ENCODE results near the gene TBRG4. TPM values are rescaled to one million over a fixed set of nuclear protein-coding genes. Genes with fewer than 3 reads are reported as not detected.

The TBRG4 gene
- polyA plus RNA-seq (52.8 and 75.3 TPM in 2 replicates), polyA minus RNA-seq (36.2 and 49.7 TPM in 2 replicates)

DNA sequence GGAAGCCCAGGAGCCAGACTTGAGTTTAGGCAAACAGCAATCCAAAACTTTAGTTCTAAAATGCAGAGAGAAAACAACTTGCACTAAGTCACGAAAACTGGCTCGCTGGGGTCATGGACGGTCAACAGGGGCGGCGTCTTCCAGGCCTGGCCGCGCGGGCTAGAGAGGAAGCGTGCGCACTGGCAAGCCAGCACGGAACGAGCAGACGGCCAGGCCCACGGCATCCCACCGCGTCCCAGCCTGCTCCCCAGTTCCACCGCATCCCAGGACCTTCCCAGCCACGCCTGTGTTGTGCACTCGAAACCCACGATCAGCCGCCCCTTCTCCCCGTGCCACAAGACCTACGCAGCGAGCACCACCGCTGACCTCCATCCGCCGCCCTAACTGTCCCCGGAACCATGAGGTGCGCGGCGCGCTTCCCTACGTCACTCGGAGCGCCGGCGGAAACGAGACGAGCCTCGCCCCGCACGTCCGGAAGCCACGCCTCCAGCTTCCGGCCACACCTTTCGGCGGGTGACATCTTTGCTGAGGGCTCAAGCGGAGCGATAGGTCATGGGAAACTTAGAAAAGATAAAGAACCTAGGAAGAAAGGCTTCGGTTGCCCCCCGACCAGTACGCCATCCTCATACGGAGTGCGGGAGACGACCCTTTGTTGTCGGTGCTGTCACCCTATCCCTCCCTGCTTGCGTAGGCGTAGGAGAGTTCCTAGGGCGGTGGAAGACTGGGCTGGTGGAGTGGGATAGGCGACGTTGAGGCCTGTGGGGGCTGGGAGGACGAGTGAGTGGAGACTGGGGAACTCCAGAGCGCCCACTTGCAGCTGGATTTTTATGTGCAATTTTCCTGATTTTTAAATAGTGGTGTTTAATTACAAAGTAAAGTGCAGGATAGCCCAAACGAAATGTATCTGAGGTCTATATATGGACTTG lies at the start of gene TBRG4:
Gene TBRG4 (minus strand): TSS at position 400 of the 926 bp plus-strand sequence. CDS start 2,460 bp downstream, outside the sequence.
- Histone ChIP-seq H3K9ac (ENCODE audit: low read length) (peak within 1 kb of the TSS; percentile 76), H3K9me2 (ENCODE audit: insufficient read depth, low read length) (no peaks in the 10 kb centered on the region), H3K4me2 (ENCODE audit: low read length) (peak within 1 kb of the TSS; percentile 70), H3F3A (ENCODE audit: insufficient read depth, low read length, poor library complexity, severe bottlenecking) (no peaks in the 10 kb centered on the region), H4K20me1 (ENCODE audit: insufficient read depth) (no peaks in the 10 kb centered on the region), H2AFZ (ENCODE audit: low read depth, low read length) (peak within 1 kb of the TSS; percentile 46), H3K36me3 (ENCODE audit: insufficient read depth, low read length) (peaks cover 7% of the 10 kb centered on the region), H3K9me3 (ENCODE audit: low read length) (no peaks in the 10 kb centered on the region), H3K27me3 (ENCODE audit: insufficient read depth, low read depth, low read length) (no peaks in the 10 kb centered on the region), H3K27ac (ENCODE audit: low read length) (peak within 1 kb of the TSS; percentile 96), H3K4me3 (ENCODE audit: low read length) (peak within 1 kb of the TSS; percentile 99), H3K79me2 (replicated peaks; ENCODE audit: insufficient read depth, low read length) (peaks cover 32% of the 10 kb centered on the region)
- TF ChIP-seq POLR2AphosphoS5 (IDR thresholded peaks at IDR 0.05) (peak; percentile 99), TAF1 (IDR thresholded peaks at IDR 0.05; ENCODE audit: low read depth) (peak; percentile 87), EP300 (conservative IDR thresholded peaks at IDR 0.05; ENCODE audit: poor library complexity, severe bottlenecking) (peak; percentile 81), MXI1 (conservative IDR thresholded peaks at IDR 0.05; ENCODE audit: poor library complexity, severe bottlenecking) (peak; percentile 99), RAD21 (conservative IDR thresholded peaks at IDR 0.05) (peak; percentile 75), EZH2 (IDR thresholded peaks at IDR 0.05; ENCODE audit: borderline replicate concordance, insufficient read depth, low read length, poor library complexity, severe bottlenecking) (no peak), SMC3 (conservative IDR thresholded peaks at IDR 0.05; ENCODE audit: poor library complexity) (peak; percentile 76)
- TF ChIP-seq, protein P1, sequence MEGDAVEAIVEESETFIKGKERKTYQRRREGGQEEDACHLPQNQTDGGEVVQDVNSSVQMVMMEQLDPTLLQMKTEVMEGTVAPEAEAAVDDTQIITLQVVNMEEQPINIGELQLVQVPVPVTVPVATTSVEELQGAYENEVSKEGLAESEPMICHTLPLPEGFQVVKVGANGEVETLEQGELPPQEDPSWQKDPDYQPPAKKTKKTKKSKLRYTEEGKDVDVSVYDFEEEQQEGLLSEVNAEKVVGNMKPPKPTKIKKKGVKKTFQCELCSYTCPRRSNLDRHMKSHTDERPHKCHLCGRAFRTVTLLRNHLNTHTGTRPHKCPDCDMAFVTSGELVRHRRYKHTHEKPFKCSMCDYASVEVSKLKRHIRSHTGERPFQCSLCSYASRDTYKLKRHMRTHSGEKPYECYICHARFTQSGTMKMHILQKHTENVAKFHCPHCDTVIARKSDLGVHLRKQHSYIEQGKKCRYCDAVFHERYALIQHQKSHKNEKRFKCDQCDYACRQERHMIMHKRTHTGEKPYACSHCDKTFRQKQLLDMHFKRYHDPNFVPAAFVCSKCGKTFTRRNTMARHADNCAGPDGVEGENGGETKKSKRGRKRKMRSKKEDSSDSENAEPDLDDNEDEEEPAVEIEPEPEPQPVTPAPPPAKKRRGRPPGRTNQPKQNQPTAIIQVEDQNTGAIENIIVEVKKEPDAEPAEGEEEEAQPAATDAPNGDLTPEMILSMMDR (IDR thresholded peaks at IDR 0.05; ENCODE audit: poor library complexity, severe bottlenecking): peak; percentile 82
- TF ChIP-seq, protein P2, sequence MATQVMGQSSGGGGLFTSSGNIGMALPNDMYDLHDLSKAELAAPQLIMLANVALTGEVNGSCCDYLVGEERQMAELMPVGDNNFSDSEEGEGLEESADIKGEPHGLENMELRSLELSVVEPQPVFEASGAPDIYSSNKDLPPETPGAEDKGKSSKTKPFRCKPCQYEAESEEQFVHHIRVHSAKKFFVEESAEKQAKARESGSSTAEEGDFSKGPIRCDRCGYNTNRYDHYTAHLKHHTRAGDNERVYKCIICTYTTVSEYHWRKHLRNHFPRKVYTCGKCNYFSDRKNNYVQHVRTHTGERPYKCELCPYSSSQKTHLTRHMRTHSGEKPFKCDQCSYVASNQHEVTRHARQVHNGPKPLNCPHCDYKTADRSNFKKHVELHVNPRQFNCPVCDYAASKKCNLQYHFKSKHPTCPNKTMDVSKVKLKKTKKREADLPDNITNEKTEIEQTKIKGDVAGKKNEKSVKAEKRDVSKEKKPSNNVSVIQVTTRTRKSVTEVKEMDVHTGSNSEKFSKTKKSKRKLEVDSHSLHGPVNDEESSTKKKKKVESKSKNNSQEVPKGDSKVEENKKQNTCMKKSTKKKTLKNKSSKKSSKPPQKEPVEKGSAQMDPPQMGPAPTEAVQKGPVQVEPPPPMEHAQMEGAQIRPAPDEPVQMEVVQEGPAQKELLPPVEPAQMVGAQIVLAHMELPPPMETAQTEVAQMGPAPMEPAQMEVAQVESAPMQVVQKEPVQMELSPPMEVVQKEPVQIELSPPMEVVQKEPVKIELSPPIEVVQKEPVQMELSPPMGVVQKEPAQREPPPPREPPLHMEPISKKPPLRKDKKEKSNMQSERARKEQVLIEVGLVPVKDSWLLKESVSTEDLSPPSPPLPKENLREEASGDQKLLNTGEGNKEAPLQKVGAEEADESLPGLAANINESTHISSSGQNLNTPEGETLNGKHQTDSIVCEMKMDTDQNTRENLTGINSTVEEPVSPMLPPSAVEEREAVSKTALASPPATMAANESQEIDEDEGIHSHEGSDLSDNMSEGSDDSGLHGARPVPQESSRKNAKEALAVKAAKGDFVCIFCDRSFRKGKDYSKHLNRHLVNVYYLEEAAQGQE (IDR thresholded peaks at IDR 0.05; ENCODE audit: borderline replicate concordance): peak; percentile 88

DNA sequence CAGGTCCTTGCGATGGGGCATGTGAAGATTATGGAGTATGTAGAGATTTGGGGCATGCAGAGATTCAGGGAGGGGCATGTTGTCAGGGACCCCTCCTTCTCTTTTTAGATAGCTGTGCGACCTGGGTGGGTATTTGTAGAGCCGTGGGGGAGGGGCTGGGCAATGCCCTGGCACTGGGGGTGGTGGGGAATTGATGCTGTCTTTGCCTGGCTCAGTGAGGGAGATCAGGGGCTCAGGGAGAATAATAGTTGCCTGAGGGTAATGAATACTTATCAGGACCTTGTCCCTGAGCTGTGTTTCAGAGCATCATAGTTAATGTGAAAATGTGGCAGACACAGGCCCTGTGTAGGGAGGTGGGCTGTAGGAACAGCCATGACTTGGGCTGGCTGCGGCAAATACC lies 49.6 kb upstream of the TBRG4 start:
- no peak overlapping the region for H3K27ac ChIP-seq (ENCODE audit: low read length)
- H3K4me2 ChIP-seq (ENCODE audit: low read length): no peak overlapping the region
- H4K20me1 ChIP-seq (ENCODE audit: insufficient read depth): no peaks in the 10 kb centered on the region
- H3K9me3 ChIP-seq (ENCODE audit: low read length): peaks cover 5% of the 10 kb centered on the region
- H3K9me2 ChIP-seq (ENCODE audit: insufficient read depth, low read length): no peaks in the 10 kb centered on the region
- no peak overlapping the region for H2AFZ ChIP-seq (ENCODE audit: low read depth, low read length)
- H3K36me3 ChIP-seq (ENCODE audit: insufficient read depth, low read length): no peaks in the 10 kb centered on the region
- TF ChIP-seq RAD21 (conservative IDR thresholded peaks at IDR 0.05): no peak
- TF ChIP-seq, protein P1 (IDR thresholded peaks at IDR 0.05; ENCODE audit: poor library complexity, severe bottlenecking): no peak
- TF ChIP-seq POLR2AphosphoS5 (IDR thresholded peaks at IDR 0.05): no peak
- TF ChIP-seq, protein P2 (IDR thresholded peaks at IDR 0.05; ENCODE audit: borderline replicate concordance): no peak
- no peak for TF ChIP-seq EZH2 (IDR thresholded peaks at IDR 0.05; ENCODE audit: borderline replicate concordance, insufficient read depth, low read length, poor library complexity, severe bottlenecking)
- TF ChIP-seq SMC3 (conservative IDR thresholded peaks at IDR 0.05; ENCODE audit: poor library complexity): no peak
- no peak for TF ChIP-seq TAF1 (IDR thresholded peaks at IDR 0.05; ENCODE audit: low read depth)
- no peak for TF ChIP-seq EP300 (conservative IDR thresholded peaks at IDR 0.05; ENCODE audit: poor library complexity, severe bottlenecking)
- TF ChIP-seq MXI1 (conservative IDR thresholded peaks at IDR 0.05; ENCODE audit: poor library complexity, severe bottlenecking): no peak
- no peaks in the 10 kb centered on the region for H3K79me2 ChIP-seq (replicated peaks; ENCODE audit: insufficient read depth, low read length)
- H3K9ac ChIP-seq (ENCODE audit: low read length): no peak overlapping the region
- no peaks in the 10 kb centered on the region for H3F3A ChIP-seq (ENCODE audit: insufficient read depth, low read length, poor library complexity, severe bottlenecking)
- no peak overlapping the region for H3K4me3 ChIP-seq (ENCODE audit: low read length)
- H3K27me3 ChIP-seq (ENCODE audit: insufficient read depth, low read depth, low read length): peaks cover 25% of the 10 kb centered on the region
